GM19463 (cell line): ENCODE results near the gene UBALD2.

Source experiments
- ATAC-seq: cut with Tn5 transposase; IDR thresholded peaks from one replicate; pipeline ENCODE4 v1.9.1; 2021; ENCODE audit warnings: mild to moderate bottlenecking, moderate library complexity; ENCODE audit not compliant: unreplicated experiment

The UBALD2 gene

DNA sequence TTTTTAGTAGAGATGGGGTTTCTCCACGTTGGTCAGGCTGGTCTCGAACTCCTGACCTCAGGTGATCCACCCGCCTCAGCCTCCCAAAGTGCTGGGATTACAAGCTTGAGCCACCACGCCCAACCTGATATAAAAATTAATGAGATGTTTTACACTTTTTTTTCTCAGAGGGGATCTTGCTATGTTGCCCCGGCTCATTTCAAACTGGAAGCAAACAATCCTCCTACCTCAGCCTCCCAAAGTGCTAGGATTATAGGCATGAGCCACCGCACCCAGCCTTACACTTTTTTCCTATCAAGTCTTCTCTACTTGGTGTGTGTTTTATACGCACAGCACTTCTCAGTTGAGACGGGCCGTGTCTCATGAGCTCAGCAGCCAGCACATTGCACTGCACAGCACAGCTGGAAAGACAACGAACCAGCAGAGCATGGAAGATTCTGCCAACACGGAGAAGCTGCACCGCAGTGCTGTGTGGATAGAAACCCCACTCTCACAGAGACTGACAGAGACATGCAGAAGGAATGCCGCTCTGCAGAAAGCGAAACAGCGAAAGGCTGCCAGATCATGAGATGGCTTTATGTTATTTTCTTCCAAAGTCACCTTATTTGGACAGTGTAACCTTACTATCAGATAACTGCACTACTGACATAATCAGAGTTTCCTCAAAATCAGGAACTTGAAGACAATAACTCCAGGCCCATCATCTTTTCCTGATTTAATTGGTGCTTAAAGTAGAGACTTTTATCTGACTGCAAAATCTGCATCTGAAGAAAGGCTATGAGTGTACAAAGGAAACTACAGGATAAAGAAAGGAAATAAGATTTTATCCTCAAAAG is 49.5 kb downstream of the UBALD2 start:
- no peak for ATAC-seq

DNA sequence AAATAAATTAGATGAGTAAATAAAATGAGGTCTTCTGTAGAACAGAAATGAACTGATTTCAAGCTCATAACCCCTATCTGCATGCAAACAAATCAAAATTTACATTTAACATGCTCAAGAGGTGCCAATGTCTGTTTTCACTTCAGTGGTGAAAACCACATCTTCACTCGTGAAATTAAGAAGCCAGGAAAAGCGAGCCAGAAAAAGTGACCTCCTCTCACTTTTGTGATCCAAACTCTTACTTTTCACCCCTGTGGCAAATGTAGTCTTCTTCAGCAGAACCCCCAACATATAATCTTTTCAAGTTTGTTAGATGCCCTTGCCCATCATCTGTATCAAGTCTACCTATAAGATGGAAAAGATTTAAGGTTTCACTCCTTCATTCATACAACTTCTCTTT is 52.4 kb downstream of the UBALD2 start:
- no peak for ATAC-seq

DNA sequence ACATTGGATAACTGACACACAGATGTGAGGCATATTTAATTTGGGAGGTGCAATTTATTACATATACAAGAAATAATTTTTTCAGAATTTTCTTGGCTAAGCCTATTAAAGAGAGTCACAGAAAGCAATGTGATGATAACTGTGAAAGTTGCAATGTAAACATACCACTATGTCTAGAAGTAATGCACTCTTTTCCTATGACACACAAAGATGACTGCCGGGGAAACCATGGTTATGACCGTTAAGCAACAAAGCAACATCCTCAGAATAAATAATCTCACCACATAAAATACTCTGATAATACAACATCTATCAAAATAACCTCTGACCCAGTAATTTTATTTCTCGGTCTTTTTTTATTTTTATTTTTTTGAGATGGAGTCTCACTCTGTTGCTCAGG is 53.4 kb downstream of the UBALD2 start:
- ATAC-seq: no peak
